Measurements from ENCODE around the gene DMBX1. TPM values are rescaled to one million over a fixed set of nuclear protein-coding genes. Genes with fewer than 3 reads are reported as not detected.

DMBX1 gene
- total and polyA plus RNA-seq, 2 of the 4 experiments (the other 2 are of a cell fraction): not detected

- TF ChIP-seq USF2 (IDR thresholded peaks at IDR 0.05; ENCODE audit: low read depth, low read length): no peak
- no peak for TF ChIP-seq SMC3 (IDR thresholded peaks at IDR 0.05; ENCODE audit: low read depth, low read length)
- no peak for TF ChIP-seq POLR2A (IDR thresholded peaks at IDR 0.05; ENCODE audit: low read depth, low read length)
- TF ChIP-seq CHD1 (IDR thresholded peaks at IDR 0.05; ENCODE audit: low read depth, low read length): no peak
- TF ChIP-seq RCOR1 (IDR thresholded peaks at IDR 0.05; ENCODE audit: insufficient replicate concordance, low read length): no peak
Measured at GRCh38 chr1:46478721-46479485, 10.7 kb upstream of the DMBX1 start (continued).
